Measurements from ENCODE around the gene CNOT6L.

CNOT6L gene

GRCh38 chr4:77852892-77853495, 33.8 kb upstream of the CNOT6L start:
- no peaks in the 10 kb centered on the region for H3K36me3 ChIP-seq (ENCODE audit: insufficient read depth)
- H3K9ac ChIP-seq, result no peak overlapping the region
- no peaks in the 10 kb centered on the region for H3K4me1 ChIP-seq (ENCODE audit: low read depth, poor library complexity, severe bottlenecking)
- TF ChIP-seq CTCF (conservative IDR thresholded peaks at IDR 0.05; ENCODE audit: low read depth, low read length), result no peak
- no peaks in the 10 kb centered on the region for H4K20me1 ChIP-seq (ENCODE audit: insufficient read depth)
- no peak overlapping the region for H3K4me3 ChIP-seq (IDR thresholded peaks at IDR 0.05; ENCODE audit: insufficient read depth, low read depth, low read length)
- no peaks in the 10 kb centered on the region for H3K27me3 ChIP-seq (ENCODE audit: insufficient read depth, low read depth)
- H3K27ac ChIP-seq, result no peak overlapping the region
- H3K79me2 ChIP-seq (ENCODE audit: insufficient read depth, low read depth), result no peaks in the 10 kb centered on the region
- H3K4me2 ChIP-seq, result no peak overlapping the region
- H2AFZ ChIP-seq (ENCODE audit: low read depth), result no peak overlapping the region

- H3K79me2 ChIP-seq (ENCODE audit: insufficient read depth, low read depth), result no peaks in the 10 kb centered on the region
- no peak overlapping the region for H3K4me2 ChIP-seq
- no peaks in the 10 kb centered on the region for H4K20me1 ChIP-seq (ENCODE audit: insufficient read depth)
- no peak overlapping the region for H3K9ac ChIP-seq
- no peak overlapping the region for H2AFZ ChIP-seq (ENCODE audit: low read depth)
- no peaks in the 10 kb centered on the region for H3K4me1 ChIP-seq (ENCODE audit: low read depth, poor library complexity, severe bottlenecking)
- TF ChIP-seq CTCF (conservative IDR thresholded peaks at IDR 0.05; ENCODE audit: low read depth, low read length), result no peak
- H3K27ac ChIP-seq, result no peak overlapping the region
- H3K4me3 ChIP-seq (IDR thresholded peaks at IDR 0.05; ENCODE audit: insufficient read depth, low read depth, low read length), result no peak overlapping the region
- no peaks in the 10 kb centered on the region for H3K27me3 ChIP-seq (ENCODE audit: insufficient read depth, low read depth)
- no peaks in the 10 kb centered on the region for H3K36me3 ChIP-seq (ENCODE audit: insufficient read depth)
Measured at GRCh38 chr4:77849278-77849965, 30.3 kb upstream of the CNOT6L start.

- no peak for TF ChIP-seq CTCF (conservative IDR thresholded peaks at IDR 0.05; ENCODE audit: low read depth, low read length)
- no peaks in the 10 kb centered on the region for H3K27me3 ChIP-seq (ENCODE audit: insufficient read depth, low read depth)
- H3K4me1 ChIP-seq (ENCODE audit: low read depth, poor library complexity, severe bottlenecking), result no peaks in the 10 kb centered on the region
- no peak overlapping the region for H3K9ac ChIP-seq
- no peak overlapping the region for H2AFZ ChIP-seq (ENCODE audit: low read depth)
- no peak overlapping the region for H3K27ac ChIP-seq
- no peaks in the 10 kb centered on the region for H4K20me1 ChIP-seq (ENCODE audit: insufficient read depth)
- H3K36me3 ChIP-seq (ENCODE audit: insufficient read depth), result no peaks in the 10 kb centered on the region
- no peak overlapping the region for H3K4me3 ChIP-seq (IDR thresholded peaks at IDR 0.05; ENCODE audit: insufficient read depth, low read depth, low read length)
- no peaks in the 10 kb centered on the region for H3K79me2 ChIP-seq (ENCODE audit: insufficient read depth, low read depth)
- no peak overlapping the region for H3K4me2 ChIP-seq
Measured at GRCh38 chr4:77848508-77848907, 29.3 kb upstream of the CNOT6L start.

GRCh38 chr4:77845929-77846328, 26.8 kb upstream of the CNOT6L start:
- Histone ChIP-seq H3K9ac (no peak overlapping the region), H3K4me3 (IDR thresholded peaks at IDR 0.05; ENCODE audit: insufficient read depth, low read depth, low read length) (no peak overlapping the region), H3K27ac (no peak overlapping the region), H3K36me3 (ENCODE audit: insufficient read depth) (no peaks in the 10 kb centered on the region), H3K79me2 (ENCODE audit: insufficient read depth, low read depth) (no peaks in the 10 kb centered on the region), H3K27me3 (ENCODE audit: insufficient read depth, low read depth) (no peaks in the 10 kb centered on the region), H4K20me1 (ENCODE audit: insufficient read depth) (no peaks in the 10 kb centered on the region; the same call in 1 of the 2 replicates), H3K4me1 (ENCODE audit: low read depth, poor library complexity, severe bottlenecking) (no peaks in the 10 kb centered on the region), H2AFZ (ENCODE audit: low read depth) (no peak overlapping the region), H3K4me2 (no peak overlapping the region)
- no peak for TF ChIP-seq CTCF (conservative IDR thresholded peaks at IDR 0.05; ENCODE audit: low read depth, low read length)

All from KMS-11 (cell line).